MM.1S (cell line): ENCODE results near the gene NUP210.

ENCODE experiments used
- CTCF ChIP-seq: fragments of 300-600 bp; sonication (generic); IDR thresholded peaks from 2 replicates; pipeline ENCODE4 v1.5.1; 2016; ENCODE audit warnings: antibody characterized with exemption, low read length, mixed read lengths
- EZH2 ChIP-seq: fragments of 300-600 bp; sonication (generic); optimal IDR thresholded peaks from 2 replicates; pipeline ENCODE3; 2017; ENCODE audit warnings: low read depth, mild to moderate bottlenecking, antibody characterized with exemption, low read length, mixed read lengths
- EZH2phosphoT487 ChIP-seq: fragments of 300-600 bp; sonication (generic); IDR thresholded peaks from 2 replicates; pipeline ENCODE4 v1.6.1; 2018; ENCODE audit warnings: antibody characterized with exemption, low read length

DNA sequence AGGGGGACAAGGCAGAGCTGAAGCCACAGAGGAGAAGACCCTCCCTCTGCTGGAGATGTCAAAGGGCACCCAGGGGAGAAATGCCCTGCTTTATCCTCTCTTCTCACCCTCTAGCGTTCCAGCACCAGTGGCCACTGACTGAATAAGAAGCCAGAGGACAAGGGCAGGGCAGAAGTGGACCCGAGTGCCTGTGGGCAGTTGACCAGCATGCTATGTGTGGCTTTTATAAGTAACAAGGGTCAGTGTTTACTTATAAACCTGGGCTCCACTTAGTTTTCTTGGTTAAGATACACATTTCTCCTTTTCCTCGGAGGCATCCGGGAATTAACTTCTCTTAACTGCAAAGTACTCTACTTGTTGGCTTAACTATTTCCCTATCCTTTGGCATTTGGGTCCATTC is 46.7 kb upstream of the NUP210 start:
- TF ChIP-seq EZH2 (no peak), CTCF (no peak), EZH2phosphoT487 (no peak)
